GM23248 (cell line): ENCODE measurements around the gene RBM3.

Experiments used
- EZH2 ChIP-seq: fragments of 200-600 bp; sonication (generic); IDR thresholded peaks from 2 replicates; pipeline ENCODE4 v1.6.1; 2018; ENCODE audit warnings: antibody characterized with exemption, mild to moderate bottlenecking; ENCODE audit not compliant: insufficient read depth, poor library complexity, severe bottlenecking
- EZH2phosphoT487 ChIP-seq: fragments of 200-600 bp; sonication (generic); IDR thresholded peaks from 2 replicates; pipeline ENCODE4 v1.6.1; 2018; ENCODE audit warnings: antibody characterized with exemption, moderate library complexity, mild to moderate bottlenecking, low read depth; ENCODE audit not compliant: insufficient read depth

DNA sequence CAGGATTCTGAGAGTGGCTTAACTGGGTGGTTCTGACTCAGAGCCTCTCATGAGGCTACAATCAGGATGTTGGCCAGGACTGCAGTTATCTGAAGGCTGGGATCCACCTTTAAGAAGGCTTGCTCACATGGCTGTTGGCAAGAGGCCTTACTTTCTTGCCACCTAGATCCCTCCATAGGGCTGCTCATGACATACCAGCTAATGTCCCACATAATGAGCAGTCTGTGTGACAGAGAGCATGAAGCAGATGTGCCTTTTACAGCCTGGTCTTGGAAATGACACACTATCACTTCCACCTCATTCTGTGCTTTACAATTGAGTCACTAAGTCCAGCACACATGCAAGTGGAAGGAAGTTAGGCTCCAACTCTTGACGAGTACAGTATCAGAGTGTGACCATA lies 4.3 kb upstream of the RBM3 start:
- TF ChIP-seq EZH2phosphoT487 (no peak), EZH2 (no peak)
